H9 (cell line): Measurements from ENCODE around the gene GRIK4. TPM values are rescaled to one million over a fixed set of nuclear protein-coding genes. Genes with fewer than 3 reads are reported as not detected.

Source experiments
- DNase-seq: peaks from one replicate; pipeline ENCODE4 v3.0.0-alpha.2; 2017
- H2AFZ ChIP-seq: one replicate; pipeline ENCODE4 v1.6.1; 2013; ENCODE audit warnings: mild to moderate bottlenecking, low read length, control low read depth, moderate library complexity
- H2AK5ac ChIP-seq: 2 replicates; pipeline ENCODE4 v1.6.1; 2013; ENCODE audit warnings: low read length, control low read depth, mixed read lengths; ENCODE audit not compliant: insufficient read length
- H2BK120ac ChIP-seq: one replicate; pipeline ENCODE4 v1.6.1; 2013; ENCODE audit warnings: low read depth, mild to moderate bottlenecking, low read length, control low read depth, inconsistent platforms; ENCODE audit not compliant: poor library complexity, severe bottlenecking
- H2BK12ac ChIP-seq: 2 replicates; pipeline ENCODE4 v1.6.1; 2013; ENCODE audit warnings: low read length, control low read depth, mixed read lengths, low read depth; ENCODE audit not compliant: insufficient read length
- H2BK15ac ChIP-seq: 2 replicates; pipeline ENCODE4 v1.6.1; 2013; ENCODE audit warnings: low read depth, low read length, control low read depth
- H2BK20ac ChIP-seq: one replicate; pipeline ENCODE4 v1.6.1; 2013; ENCODE audit warnings: low read depth, mild to moderate bottlenecking, low read length, control low read depth, inconsistent platforms; ENCODE audit not compliant: poor library complexity, severe bottlenecking
- H2BK5ac ChIP-seq: 2 replicates; pipeline ENCODE4 v1.6.1; 2013; ENCODE audit warnings: low read length, control low read depth, mixed read lengths; ENCODE audit not compliant: insufficient read length
- H3K14ac ChIP-seq: 2 replicates; pipeline ENCODE4 v1.6.1; 2013; ENCODE audit warnings: low read length, control low read depth; ENCODE audit not compliant: insufficient read depth
- H3K18ac ChIP-seq: 2 replicates; pipeline ENCODE4 v1.6.1; 2013; ENCODE audit warnings: low read depth, mild to moderate bottlenecking, mixed read lengths, low read length, control low read depth; ENCODE audit not compliant: insufficient read length
- H3K23ac ChIP-seq: 2 replicates; pipeline ENCODE4 v1.6.1; 2013; ENCODE audit warnings: low read length, control low read depth, mixed read lengths, low read depth; ENCODE audit not compliant: insufficient read length
- H3K23me2 ChIP-seq: 2 replicates; pipeline ENCODE4 v1.6.1; 2013; ENCODE audit warnings: low read depth, mild to moderate bottlenecking, mixed read lengths, low read length, control low read depth; ENCODE audit not compliant: insufficient read length, poor library complexity, severe bottlenecking
- H3K27ac ChIP-seq: 2 replicates; pipeline ENCODE4 v1.5.1; 2013; ENCODE audit warnings: low read length, control low read depth, mixed read lengths, low read depth; ENCODE audit not compliant: insufficient read length
- H3K27me3 ChIP-seq: 2 replicates; pipeline ENCODE4 v1.6.1; 2013; ENCODE audit warnings: low read length, control low read depth, inconsistent platforms; ENCODE audit not compliant: insufficient read depth
- H3K4ac ChIP-seq: 2 replicates; pipeline ENCODE4 v1.6.1; 2013; ENCODE audit warnings: low read depth, mild to moderate bottlenecking, control low read depth, inconsistent platforms, low read length, moderate library complexity
- H3K4me1 ChIP-seq: 2 replicates; pipeline ENCODE4 v1.6.1; 2013; ENCODE audit warnings: low read length, control low read depth, inconsistent platforms; ENCODE audit not compliant: insufficient read depth
- H3K4me2 ChIP-seq: 2 replicates; pipeline ENCODE4 v1.6.1; 2013; ENCODE audit warnings: low read length, control low read depth, mixed read lengths; ENCODE audit not compliant: insufficient read length, insufficient read depth
- H3K56ac ChIP-seq: 2 replicates; pipeline ENCODE4 v1.6.1; 2013; ENCODE audit warnings: low read depth, mild to moderate bottlenecking, mixed read lengths, low read length, control low read depth; ENCODE audit not compliant: insufficient read length
- H3K79me1 ChIP-seq: 2 replicates; pipeline ENCODE4 v1.6.1; 2013; ENCODE audit warnings: low read depth, mild to moderate bottlenecking, moderate library complexity, low read length, control low read depth, inconsistent platforms; ENCODE audit not compliant: insufficient read depth, poor library complexity, severe bottlenecking
- H3K79me2 ChIP-seq: 2 replicates; pipeline ENCODE4 v1.6.1; 2013; ENCODE audit warnings: low read length, control low read depth, inconsistent platforms; ENCODE audit not compliant: insufficient read depth
- H3K9ac ChIP-seq: 2 replicates; pipeline ENCODE4 v1.6.1; 2013; ENCODE audit warnings: low read length, control low read depth, mixed read lengths; ENCODE audit not compliant: insufficient read length; ENCODE audit errors: extremely low read depth
- H3K9me3 ChIP-seq: one replicate; pipeline ENCODE4 v1.6.1; 2013; ENCODE audit warnings: low read depth, low read length, inconsistent platforms; ENCODE audit not compliant: control insufficient read depth
- H3T11ph ChIP-seq: one replicate; pipeline ENCODE4 v1.6.1; 2013; ENCODE audit warnings: mild to moderate bottlenecking, low read length, control low read depth, inconsistent platforms
- H4K20me1 ChIP-seq: one replicate; pipeline ENCODE4 v1.6.1; 2013; ENCODE audit not compliant: control insufficient read depth, insufficient read length, insufficient read depth
- H4K5ac ChIP-seq: 2 replicates; pipeline ENCODE4 v1.6.1; 2013; ENCODE audit warnings: low read depth, mild to moderate bottlenecking, mixed read lengths, low read length, control low read depth; ENCODE audit not compliant: insufficient read length
- H4K8ac ChIP-seq: replicated peaks from 2 replicates; pipeline ENCODE4 v1.6.1; 2013; ENCODE audit warnings: low read length, control low read depth, mixed read lengths, low read depth; ENCODE audit not compliant: insufficient read length
- H4K91ac ChIP-seq: 2 replicates; pipeline ENCODE4 v1.6.1; 2013; ENCODE audit warnings: low read depth, mild to moderate bottlenecking, moderate library complexity, mixed read lengths, low read length, control low read depth; ENCODE audit not compliant: insufficient read length
- H3K27ac Mint-ChIP-seq, 3 experiments: 2 replicates in 2 of 3; 3 replicates in 1 of 3; pipeline ENCODE4 v1.8.0; 2020 to 2021; ENCODE audit warnings: mixed read lengths in 3 of 3, mild to moderate bottlenecking in 1 of 3, moderate library complexity in 1 of 3
- H3K27me3 Mint-ChIP-seq: 2 replicates; pipeline ENCODE4 v1.8.0; 2021; ENCODE audit warnings: low read depth, mild to moderate bottlenecking, moderate library complexity, mixed read lengths
- H3K36me3 Mint-ChIP-seq, 3 experiments: 2 replicates in 2 of 3; 3 replicates in 1 of 3; pipeline ENCODE4 v1.8.0; 2020 to 2021; ENCODE audit warnings: low read depth in 3 of 3, mixed read lengths in 3 of 3; ENCODE audit not compliant: insufficient read depth in 1 of 3
- H3K4me1 Mint-ChIP-seq, 2 experiments: 2 replicates each; pipeline ENCODE4 v1.8.0; 2020; ENCODE audit warnings: mixed read lengths in 2 of 2
- H3K4me3 Mint-ChIP-seq, 2 experiments: 2 replicates in 1 of 2; 3 replicates in 1 of 2; pipeline ENCODE4 v1.8.0; 2020 to 2021; ENCODE audit warnings: mild to moderate bottlenecking in 2 of 2, mixed read lengths in 2 of 2, moderate library complexity in 1 of 2
- H3K9me3 Mint-ChIP-seq, 2 experiments: 2 replicates in 1 of 2; 3 replicates in 1 of 2; pipeline ENCODE4 v1.8.0; 2020; ENCODE audit warnings: mild to moderate bottlenecking in 2 of 2, mixed read lengths in 2 of 2, moderate library complexity in 1 of 2
- WGBS: extraction: QIAGEN DNeasy Blood & Tissue Kit; methylation state at CpG from one replicate; pipeline ENCODE4 v1.1.7; 2013; ENCODE audit warnings: missing lambda C conversion rate, low lambda C conversion rate, mixed read lengths; ENCODE audit not compliant: insufficient read length; ENCODE audit errors: extremely low coverage; 5-methylcytosine and 5-hydroxymethylcytosine counted together
- total RNA-seq: library from RNA; stranded (reverse); gene quantifications from 2 replicates; pipeline ENCODE4 v1.2.1, GENCODE V29; 2021
- TF ChIP-seq, protein P1 (sequence below): fragments of 200-600 bp; sonication (generic); conservative IDR thresholded peaks from 3 replicates; pipeline ENCODE4 v1.8.0; 2021; ENCODE audit warnings: antibody characterized with exemption, mild to moderate bottlenecking

Gene GRIK4
- total RNA-seq, 1 experiment from 2014 or later = 2.3 TPM

DNA sequence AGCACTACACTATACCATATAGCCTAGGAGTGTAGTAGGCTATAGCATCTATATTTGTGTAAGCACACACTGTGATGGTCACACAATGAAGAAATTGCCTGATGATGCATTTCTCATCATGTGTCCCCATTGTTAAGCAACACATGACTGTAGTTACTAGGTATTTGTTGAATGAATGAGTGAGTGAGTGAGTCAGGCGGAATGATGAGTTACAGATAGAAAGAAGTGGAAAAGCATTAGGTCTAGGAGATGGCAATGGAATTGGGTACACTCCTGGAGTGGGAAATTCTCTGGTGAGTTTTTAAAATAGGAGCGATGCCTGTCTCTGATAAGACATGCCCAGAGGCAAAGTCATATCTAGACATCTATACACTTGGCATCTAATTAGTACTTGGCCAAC, 351.8 kb downstream of the GRIK4 start:
- H3K79me2 ChIP-seq = no peaks in the 10 kb centered on the region
- H2BK12ac ChIP-seq = no peak overlapping the region
- no peaks in the 10 kb centered on the region for H3K27me3 ChIP-seq
- H2BK15ac ChIP-seq = no peak overlapping the region
- H3K23me2 ChIP-seq = no peaks in the 10 kb centered on the region
- no peak overlapping the region for H2AK5ac ChIP-seq
- no peaks in the 10 kb centered on the region for H3K79me1 ChIP-seq
- no peak overlapping the region for H4K5ac ChIP-seq
- no peaks in the 10 kb centered on the region for H3K9me3 ChIP-seq
- no peaks in the 10 kb centered on the region for H3K4me1 ChIP-seq
- no peak overlapping the region for H3K4me3 Mint-ChIP-seq
- H3K4ac ChIP-seq = no peak overlapping the region
- H3K4me1 Mint-ChIP-seq = peaks cover 15 to 17% of the 10 kb centered on the region in 2 experiments
- no peak for DNase-seq
- WGBS = no CpG with 5 or more reads among the region's 2 CpGs
- H3K27ac Mint-ChIP-seq = no peak overlapping the region
- no peak overlapping the region for H2AFZ ChIP-seq
- no peak overlapping the region for H3K56ac ChIP-seq
- no peak overlapping the region for H2BK20ac ChIP-seq
- H3K14ac ChIP-seq = no peak overlapping the region
- H3K27me3 Mint-ChIP-seq = peaks cover 20% of the 10 kb centered on the region
- H4K20me1 ChIP-seq = no peaks in the 10 kb centered on the region
- no peak overlapping the region for H2BK120ac ChIP-seq
- H4K8ac ChIP-seq = no peak overlapping the region
- no peak overlapping the region for H2BK5ac ChIP-seq
- H3K9ac ChIP-seq = no peak overlapping the region
- no peak overlapping the region for H3K4me2 ChIP-seq
- no peak overlapping the region for H4K91ac ChIP-seq
- H3K36me3 Mint-ChIP-seq = peaks cover 0 to 2% (median 0%) of the 10 kb centered on the region in 3 experiments; a peak in 1 of 7 replicates
- TF ChIP-seq, protein P1, sequence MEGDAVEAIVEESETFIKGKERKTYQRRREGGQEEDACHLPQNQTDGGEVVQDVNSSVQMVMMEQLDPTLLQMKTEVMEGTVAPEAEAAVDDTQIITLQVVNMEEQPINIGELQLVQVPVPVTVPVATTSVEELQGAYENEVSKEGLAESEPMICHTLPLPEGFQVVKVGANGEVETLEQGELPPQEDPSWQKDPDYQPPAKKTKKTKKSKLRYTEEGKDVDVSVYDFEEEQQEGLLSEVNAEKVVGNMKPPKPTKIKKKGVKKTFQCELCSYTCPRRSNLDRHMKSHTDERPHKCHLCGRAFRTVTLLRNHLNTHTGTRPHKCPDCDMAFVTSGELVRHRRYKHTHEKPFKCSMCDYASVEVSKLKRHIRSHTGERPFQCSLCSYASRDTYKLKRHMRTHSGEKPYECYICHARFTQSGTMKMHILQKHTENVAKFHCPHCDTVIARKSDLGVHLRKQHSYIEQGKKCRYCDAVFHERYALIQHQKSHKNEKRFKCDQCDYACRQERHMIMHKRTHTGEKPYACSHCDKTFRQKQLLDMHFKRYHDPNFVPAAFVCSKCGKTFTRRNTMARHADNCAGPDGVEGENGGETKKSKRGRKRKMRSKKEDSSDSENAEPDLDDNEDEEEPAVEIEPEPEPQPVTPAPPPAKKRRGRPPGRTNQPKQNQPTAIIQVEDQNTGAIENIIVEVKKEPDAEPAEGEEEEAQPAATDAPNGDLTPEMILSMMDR = no peak
- no peak overlapping the region for H3K27ac ChIP-seq
- no peak overlapping the region for H3K23ac ChIP-seq
- no peak overlapping the region for H3T11ph ChIP-seq
- H3K18ac ChIP-seq = no peak overlapping the region
- H3K9me3 Mint-ChIP-seq = no peaks in the 10 kb centered on the region
